HepG2 (cell line): ENCODE measurements around the gene PSMC5. TPM values are rescaled to one million over a fixed set of nuclear protein-coding genes. Genes with fewer than 3 reads are reported as not detected.

Experiments used
- AKAP8 ChIP-seq: sonication (generic); formaldehyde crosslinking; IDR thresholded peaks from 2 replicates; pipeline ENCODE4 v1.5.1; 2020; ENCODE audit warnings: mild to moderate bottlenecking, missing genetic modification reagents
- BRD4 ChIP-seq: sonication (generic); formaldehyde crosslinking; IDR thresholded peaks from 2 replicates; pipeline ENCODE4 v1.4.0; 2020; ENCODE audit warnings: missing genetic modification reagents
- CC2D1A ChIP-seq: sonication (generic); formaldehyde crosslinking; IDR thresholded peaks from 2 replicates; pipeline ENCODE4 v1.8.1; 2023; ENCODE audit warnings: mild to moderate bottlenecking, missing genetic modification reagents
- FOXP4 ChIP-seq: sonication (generic); formaldehyde crosslinking; IDR thresholded peaks from 2 replicates; pipeline ENCODE4 v1.4.0; 2020; ENCODE audit warnings: missing genetic modification reagents
- HDAC1 ChIP-seq: sonication (generic); formaldehyde crosslinking; IDR thresholded peaks from 2 replicates; pipeline ENCODE4 v1.5.1; 2020; ENCODE audit warnings: mild to moderate bottlenecking, missing genetic modification reagents
- HNF4G ChIP-seq, 2 experiments: sonication (generic) in 1 of 2; formaldehyde crosslinking in 1 of 2; IDR thresholded peaks; 2 replicates each; pipeline versions ENCODE4 v1.4.0 to v1.6.1; 2011 to 2020; ENCODE audit warnings: borderline replicate concordance in 2 of 2, low read depth in 2 of 2, mild to moderate bottlenecking in 2 of 2, low read length in 1 of 2, missing genetic modification reagents in 1 of 2, moderate library complexity in 1 of 2
- HNRNPL ChIP-seq: fragments of 200-400 bp; formaldehyde crosslinking; IDR thresholded peaks from 2 replicates; pipeline ENCODE4 v1.6.1; 2017; ENCODE audit warnings: mild to moderate bottlenecking, low read depth, low read length
- ISL2 ChIP-seq: sonication (generic); formaldehyde crosslinking; IDR thresholded peaks from 2 replicates; pipeline ENCODE4 v1.5.0; 2020; ENCODE audit warnings: missing genetic modification reagents
- MED13 ChIP-seq: sonication (generic); formaldehyde crosslinking; IDR thresholded peaks from 2 replicates; pipeline ENCODE4 v1.5.0; 2020; ENCODE audit warnings: missing genetic modification reagents
- NFKB2 ChIP-seq: sonication (generic); formaldehyde crosslinking; IDR thresholded peaks from 2 replicates; pipeline ENCODE4 v1.4.0; 2020; ENCODE audit warnings: missing genetic modification reagents, borderline replicate concordance
- PRDM4 ChIP-seq: sonication (generic); formaldehyde crosslinking; IDR thresholded peaks from 2 replicates; pipeline ENCODE4 v1.9.0; 2021; ENCODE audit warnings: missing genetic modification reagents, borderline replicate concordance
- PREB ChIP-seq: sonication (generic); formaldehyde crosslinking; IDR thresholded peaks from 2 replicates; pipeline ENCODE4 v1.4.0; 2020; ENCODE audit warnings: missing genetic modification reagents
- RAD51 ChIP-seq: fragments of 450-650 bp; IDR thresholded peaks from 2 replicates; pipeline ENCODE4 v1.6.1; 2016; ENCODE audit warnings: borderline replicate concordance
- SNAPC2 ChIP-seq: sonication (generic); formaldehyde crosslinking; IDR thresholded peaks from 2 replicates; pipeline ENCODE4 v1.8.1; 2022; ENCODE audit warnings: mild to moderate bottlenecking, missing genetic modification reagents
- SSRP1 ChIP-seq: IDR thresholded peaks from 2 replicates; pipeline ENCODE4 v1.6.1; 2016; ENCODE audit warnings: control low read depth
- ZBTB10 ChIP-seq: sonication (generic); formaldehyde crosslinking; IDR thresholded peaks from 2 replicates; pipeline ENCODE4 v1.4.0; 2020; ENCODE audit warnings: missing genetic modification reagents, borderline replicate concordance
- ZFP82 ChIP-seq: sonication (generic); formaldehyde crosslinking; IDR thresholded peaks from 2 replicates; pipeline ENCODE4 v1.5.1; 2020; ENCODE audit warnings: mild to moderate bottlenecking, missing genetic modification reagents, borderline replicate concordance
- ZNF770 ChIP-seq: sonication (generic); formaldehyde crosslinking; IDR thresholded peaks from 2 replicates; pipeline ENCODE4 v1.5.0; 2020; ENCODE audit warnings: mild to moderate bottlenecking, missing genetic modification reagents
- polyA plus RNA-seq, 8 experiments: library from polyadenylated mRNA; depleted of rRNA in 3 of 8; stranded (reverse) in 7 of 8; unstranded in 1 of 8; fragments of >200 nt; fragmentation: Illumina TruSeq in 4 of 8; extraction: Trizol in 4 of 8; gene quantifications; 2 replicates each; pipeline versions ENCODE4 v1.2.1 to v1.2.3, GENCODE V29; 2011 to 2016; ENCODE audit warnings: low read depth in 4 of 8, missing spikeins in 1 of 8, mixed read lengths in 1 of 8; ENCODE audit not compliant: insufficient read depth in 1 of 8
- total RNA-seq, 5 experiments: library from RNA; depleted of rRNA; stranded (reverse); fragments of >200 nt; fragmentation: Illumina TruSeq; extraction: Trizol; gene quantifications; 2 replicates each; pipeline ENCODE4 v1.2.3, GENCODE V29; 2016; ENCODE audit warnings: low read depth in 1 of 5

Gene PSMC5
- total and polyA plus RNA-seq, 2 of the 13 experiments (the other 11 are each of a cell fraction or from before 2014, with no cell fraction given): 35.3 to 128 TPM

- TF ChIP-seq FOXP4 (CRISPR knock-in tag) (0 out of 2 replicates have a peak, but pooled peaks have one; percentile 10), PRDM4 (CRISPR knock-in tag) (no peak), HNF4G (IDR thresholded peaks at IDR 0.05; ENCODE audit: borderline replicate concordance, low read depth, low read length) (0 out of 2 replicates have a peak, but pooled peaks have one; percentile 1), HNF4G (CRISPR knock-in tag; IDR thresholded peaks at IDR 0.05; ENCODE audit: borderline replicate concordance, low read depth) (no peak), HDAC1 (peak; percentile 9; the same call in 1 of the 2 replicates), BRD4 (CRISPR knock-in tag) (peak; percentile 13; the same call in 1 of the 2 replicates), HNRNPL (0 out of 2 replicates have a peak, but pooled peaks have one; percentile 13), SNAPC2 (CRISPR knock-in tag) (0 out of 2 replicates have a peak, but pooled peaks have one; percentile 40), AKAP8 (CRISPR knock-in tag) (0 out of 2 replicates have a peak, but pooled peaks have one; percentile 13), CC2D1A (CRISPR knock-in tag) (0 out of 2 replicates have a peak, but pooled peaks have one; percentile 26), SSRP1 (CRISPR knock-in tag) (peak; percentile 46; the same call in 1 of the 2 replicates), ZNF770 (CRISPR knock-in tag) (0 out of 2 replicates have a peak, but pooled peaks have one; percentile 20), MED13 (CRISPR knock-in tag) (0 out of 2 replicates have a peak, but pooled peaks have one; percentile 17), ISL2 (peak; percentile 8; the same call in 1 of the 2 replicates), RAD51 (no peak), ZFP82 (CRISPR knock-in tag) (peak; percentile 30; the same call in 1 of the 2 replicates), ZBTB10 (CRISPR knock-in tag) (0 out of 2 replicates have a peak, but pooled peaks have one; percentile 41), NFKB2 (CRISPR knock-in tag) (0 out of 2 replicates have a peak, but pooled peaks have one; percentile 18), PREB (CRISPR knock-in tag) (no peak)
Observed at GRCh38 chr17:63826468-63827001, 696 bp upstream of the PSMC5 start (continued).
